ENCODE results near the gene ZNF366. TPM values are rescaled to one million over a fixed set of nuclear protein-coding genes. Genes with fewer than 3 reads are reported as not detected.

ZNF366 gene
- total RNA-seq, 2 experiments from 2014 or later = not detected

DNA sequence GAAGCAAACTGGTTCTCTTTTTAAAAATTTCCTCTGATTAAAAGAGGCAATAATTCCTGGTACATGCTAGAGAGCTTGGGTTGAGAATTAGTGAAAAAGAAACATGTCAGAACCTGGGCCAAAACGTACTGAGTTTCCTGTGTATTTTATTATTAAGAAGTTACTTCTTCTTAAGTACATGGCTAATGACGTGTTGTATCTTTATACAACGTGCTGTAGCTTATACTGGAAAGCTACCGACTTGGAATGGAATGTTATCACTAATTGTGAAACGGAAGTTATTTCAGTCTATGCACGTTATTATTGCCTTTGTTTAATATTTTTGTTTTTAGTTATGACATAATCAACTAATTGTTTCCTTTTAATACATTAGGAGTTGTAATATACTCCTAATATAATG lies 43.1 kb downstream of the ZNF366 start:
- no peaks in the 10 kb centered on the region for H3K36me3 Mint-ChIP-seq (ENCODE audit: low read depth)
- POLR2A ChIA-PET = no interaction called here
- H3K4me1 Mint-ChIP-seq = no peaks in the 10 kb centered on the region
- CTCF ChIA-PET = no interaction called here
- H3K27ac Mint-ChIP-seq = no peak overlapping the region
- H3K9me3 Mint-ChIP-seq = no peaks in the 10 kb centered on the region
- no peak for DNase-seq
- H3K4me3 Mint-ChIP-seq = no peak overlapping the region
- H3K27me3 Mint-ChIP-seq = peaks cover 4% of the 10 kb centered on the region

DNA sequence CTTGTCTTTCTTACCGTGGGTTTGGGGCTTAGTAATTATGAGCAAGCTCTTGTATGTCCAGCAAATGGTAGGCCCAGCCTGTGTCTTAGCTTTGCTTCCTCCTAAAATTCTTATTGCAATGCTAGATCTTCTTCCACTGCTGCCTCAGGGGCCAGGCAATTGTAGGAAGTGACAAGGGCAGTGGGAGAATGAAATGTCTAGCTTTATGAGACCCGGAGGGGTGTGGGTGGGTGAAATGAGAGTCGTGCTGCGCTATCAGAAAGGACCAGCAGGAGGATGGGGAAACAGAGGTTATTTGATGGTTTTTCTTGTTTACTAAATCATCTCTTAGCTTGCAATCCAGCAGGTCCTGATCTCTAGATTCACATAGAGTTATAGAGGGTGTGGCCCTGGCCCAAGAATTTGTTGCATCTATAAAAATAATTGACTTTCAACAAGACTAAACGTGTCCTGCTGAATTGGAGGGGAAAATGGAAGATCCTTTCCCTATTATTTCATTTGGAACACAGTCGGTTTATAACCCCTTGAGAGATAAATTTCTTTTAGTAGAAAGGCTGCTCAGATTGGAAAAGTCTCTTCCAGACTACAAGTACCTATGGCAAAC lies 43.7 kb downstream of the ZNF366 start:
- ChIA-PET POLR2A (no interaction called here), CTCF (no interaction called here)
- DNase-seq = no peak

DNA sequence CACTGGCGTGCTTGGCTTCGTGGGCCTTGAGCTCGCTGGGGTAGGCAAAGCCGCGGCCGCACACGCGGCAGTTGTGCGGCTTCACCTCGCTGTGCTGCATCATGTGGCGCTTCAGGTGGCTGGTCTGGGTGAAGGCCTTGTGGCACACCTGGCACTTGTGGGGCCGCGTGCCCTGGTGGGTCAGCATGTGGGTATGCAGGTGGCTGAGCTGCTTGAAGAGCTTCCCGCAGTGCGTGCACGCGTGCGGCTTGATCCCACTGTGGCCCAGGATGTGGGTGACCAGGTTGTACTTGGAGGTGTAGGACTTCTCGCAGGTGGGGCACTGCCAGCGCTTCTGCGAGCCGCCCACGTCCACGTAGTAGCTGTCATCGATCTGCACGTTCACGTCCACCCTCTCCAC lies 46.8 kb downstream of the ZNF366 start:
- Mint-ChIP-seq H3K27me3 (peaks cover 4% of the 10 kb centered on the region), H3K27ac (no peak overlapping the region), H3K36me3 (ENCODE audit: low read depth) (no peaks in the 10 kb centered on the region), H3K4me3 (no peak overlapping the region), H3K4me1 (no peaks in the 10 kb centered on the region), H3K9me3 (no peaks in the 10 kb centered on the region)
- CTCF ChIA-PET = no interaction called here
- no peak for DNase-seq
- POLR2A ChIA-PET = no interaction called here

More for the DNA sequence above, 43.7 kb downstream of the ZNF366 start:
- no peaks in the 10 kb centered on the region for H3K4me1 Mint-ChIP-seq
- no peaks in the 10 kb centered on the region for H3K36me3 Mint-ChIP-seq (ENCODE audit: low read depth)
- H3K9me3 Mint-ChIP-seq = no peaks in the 10 kb centered on the region
- no peak overlapping the region for H3K4me3 Mint-ChIP-seq
- peaks cover 2% of the 10 kb centered on the region for H3K27me3 Mint-ChIP-seq
- H3K27ac Mint-ChIP-seq = no peak overlapping the region

DNA sequence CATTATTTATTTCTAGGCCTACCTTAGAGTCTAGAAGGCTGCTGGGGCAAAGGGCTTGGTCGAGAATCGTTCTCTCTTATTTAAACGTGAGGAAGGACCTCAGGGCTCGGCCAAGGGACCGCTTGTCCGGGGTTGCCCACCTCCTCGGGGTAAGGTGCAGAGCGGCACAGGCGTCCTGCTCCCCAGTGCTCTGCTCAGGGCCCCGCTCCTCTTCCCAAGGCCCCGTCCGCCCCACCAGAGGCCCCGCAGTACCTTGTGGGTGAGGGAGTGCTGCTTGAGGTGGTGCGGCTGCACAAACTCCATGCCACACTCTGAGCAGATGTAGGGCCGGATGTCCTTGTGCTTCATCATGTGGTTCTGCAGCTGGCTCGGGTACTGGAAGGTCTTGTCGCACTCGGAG lies 47.3 kb downstream of the ZNF366 start:
- Mint-ChIP-seq H3K27ac (no peak overlapping the region), H3K4me3 (no peak overlapping the region), H3K4me1 (no peaks in the 10 kb centered on the region), H3K9me3 (no peaks in the 10 kb centered on the region), H3K36me3 (ENCODE audit: low read depth) (no peaks in the 10 kb centered on the region), H3K27me3 (peaks cover 2% of the 10 kb centered on the region)
- POLR2A ChIA-PET = no interaction called here
- DNase-seq = no peak
- CTCF ChIA-PET = no interaction called here

DNA sequence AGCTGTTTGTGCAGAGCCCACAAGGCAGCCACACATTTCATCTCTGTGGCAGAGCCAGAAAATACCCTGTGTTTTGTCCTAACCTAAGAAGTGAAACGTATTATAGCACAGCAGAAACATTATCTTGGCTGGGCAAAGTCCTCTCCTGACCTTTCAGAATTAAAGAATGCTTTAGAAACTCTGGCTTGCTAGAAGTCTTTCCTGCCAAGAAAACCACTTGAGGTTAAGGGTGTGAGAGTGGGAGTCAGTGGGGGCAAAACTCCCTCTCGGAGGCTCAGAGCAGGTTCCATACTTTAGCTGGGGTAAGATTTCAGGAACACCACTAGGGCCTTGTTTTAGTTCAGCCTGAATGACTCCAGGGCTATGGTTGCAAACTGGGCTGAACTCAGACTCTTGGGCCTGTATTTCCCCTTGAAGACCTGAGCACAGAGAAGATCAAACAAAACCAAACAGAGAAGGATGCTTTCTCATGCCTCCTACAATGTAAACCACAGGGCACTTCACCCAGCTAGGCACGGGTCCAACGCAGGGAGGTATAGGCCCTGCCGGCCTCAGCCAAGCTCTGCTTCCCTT lies 48.0 kb downstream of the ZNF366 start:
- CTCF ChIA-PET = no interaction called here
- POLR2A ChIA-PET = no interaction called here

DNA sequence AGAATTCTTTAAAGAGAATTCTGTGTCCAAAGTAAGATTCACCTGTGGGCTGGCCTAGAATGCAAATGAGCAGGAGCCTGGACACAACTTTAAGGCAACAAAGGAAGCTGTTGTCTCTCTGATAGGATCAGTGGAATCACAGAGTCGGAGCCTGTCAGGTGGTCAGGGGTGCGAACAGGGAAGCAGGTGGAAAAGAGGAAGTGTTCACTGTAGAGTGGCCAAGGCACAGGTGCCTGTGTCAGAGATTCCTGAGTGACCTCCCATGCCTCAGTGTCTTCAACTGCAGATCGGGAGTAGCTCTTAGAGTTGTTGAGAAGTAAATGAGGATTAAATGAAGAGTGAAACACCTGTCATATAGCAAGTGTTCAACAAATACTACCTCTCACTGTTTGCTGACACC lies 48.8 kb downstream of the ZNF366 start:
- CTCF ChIA-PET = interaction anchor here (0.6 kb wide), 1 partner anchor 111 kb away, joined by 3 read pairs; no protein-coding TSS in a partner anchor
- DNase-seq = no peak
- Mint-ChIP-seq H3K27ac (no peak overlapping the region), H3K9me3 (no peaks in the 10 kb centered on the region), H3K4me3 (no peak overlapping the region), H3K36me3 (ENCODE audit: low read depth) (no peaks in the 10 kb centered on the region), H3K4me1 (no peaks in the 10 kb centered on the region), H3K27me3 (peaks cover 2% of the 10 kb centered on the region)
- POLR2A ChIA-PET = no interaction called here

More for the DNA sequence above, 48.0 kb downstream of the ZNF366 start:
- no peak for DNase-seq
- Mint-ChIP-seq H3K27me3 (peaks cover 2% of the 10 kb centered on the region), H3K27ac (no peak overlapping the region), H3K36me3 (ENCODE audit: low read depth) (no peaks in the 10 kb centered on the region), H3K9me3 (no peaks in the 10 kb centered on the region), H3K4me3 (no peak overlapping the region), H3K4me1 (no peaks in the 10 kb centered on the region)

DNA sequence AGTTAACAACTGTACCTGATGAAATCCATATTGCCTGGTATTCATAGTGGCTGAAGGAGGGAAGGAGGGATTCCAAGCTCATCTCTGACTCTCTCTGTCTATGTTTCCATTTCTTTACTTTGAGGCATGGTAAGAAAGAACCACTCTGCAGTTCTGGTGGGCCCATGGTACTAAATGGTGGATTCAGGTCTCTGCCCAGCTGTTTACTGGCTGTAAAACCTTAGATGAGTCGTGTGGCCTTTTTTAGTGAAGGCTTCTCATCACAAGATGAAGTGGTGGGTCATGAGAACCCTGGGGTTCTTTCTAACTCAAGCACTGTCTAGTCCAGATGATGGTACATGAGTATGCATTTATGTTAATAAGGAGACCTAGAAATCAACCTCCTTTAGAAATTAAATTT lies 49.7 kb downstream of the ZNF366 start:
- H3K36me3 Mint-ChIP-seq (ENCODE audit: low read depth) = no peaks in the 10 kb centered on the region
- peaks cover 2% of the 10 kb centered on the region for H3K27me3 Mint-ChIP-seq
- ChIA-PET CTCF (no interaction called here), POLR2A (no interaction called here)
- no peak overlapping the region for H3K27ac Mint-ChIP-seq
- H3K4me1 Mint-ChIP-seq = no peaks in the 10 kb centered on the region
- no peak for DNase-seq
- H3K9me3 Mint-ChIP-seq = no peaks in the 10 kb centered on the region
- H3K4me3 Mint-ChIP-seq = no peak overlapping the region

DNA sequence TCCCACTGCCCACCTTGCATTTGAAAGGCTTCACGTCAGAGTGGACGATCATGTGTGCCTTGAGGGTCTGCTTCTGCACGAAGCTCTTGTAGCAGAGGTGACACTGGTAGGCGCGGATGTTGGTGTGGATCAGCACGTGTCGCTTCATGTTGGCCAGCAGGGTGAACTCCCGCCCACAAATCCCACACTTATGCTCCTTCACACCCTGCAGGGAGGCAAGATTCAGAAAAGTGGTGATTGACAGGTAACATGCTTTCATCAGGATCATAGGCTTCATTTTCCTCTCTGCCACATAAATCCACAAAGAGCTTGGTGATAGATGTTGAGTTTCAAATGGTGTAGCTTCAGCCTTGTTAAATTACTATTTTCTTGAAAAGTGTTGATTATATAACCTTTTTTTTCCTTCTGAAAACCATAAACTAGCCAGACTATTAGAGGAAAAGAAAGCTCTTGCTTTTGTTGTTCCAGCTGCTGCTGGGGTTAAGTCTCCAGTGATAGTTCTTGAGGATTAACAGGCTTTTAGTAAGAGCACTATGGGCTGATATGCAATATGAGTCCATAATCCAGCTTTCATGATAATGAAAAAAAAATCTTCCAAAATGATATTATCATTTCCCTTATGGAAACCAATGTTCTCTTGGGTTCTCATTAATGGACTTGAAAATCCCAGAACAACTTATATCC lies 50.7 kb downstream of the ZNF366 start:
- no peak overlapping the region for H3K4me3 Mint-ChIP-seq
- H3K27me3 Mint-ChIP-seq = peaks cover 2% of the 10 kb centered on the region
- H3K36me3 Mint-ChIP-seq (ENCODE audit: low read depth) = no peaks in the 10 kb centered on the region
- CTCF ChIA-PET = no interaction called here
- H3K4me1 Mint-ChIP-seq = no peaks in the 10 kb centered on the region
- DNase-seq = no peak
- no peak overlapping the region for H3K27ac Mint-ChIP-seq
- no peaks in the 10 kb centered on the region for H3K9me3 Mint-ChIP-seq
- POLR2A ChIA-PET = no interaction called here

DNA sequence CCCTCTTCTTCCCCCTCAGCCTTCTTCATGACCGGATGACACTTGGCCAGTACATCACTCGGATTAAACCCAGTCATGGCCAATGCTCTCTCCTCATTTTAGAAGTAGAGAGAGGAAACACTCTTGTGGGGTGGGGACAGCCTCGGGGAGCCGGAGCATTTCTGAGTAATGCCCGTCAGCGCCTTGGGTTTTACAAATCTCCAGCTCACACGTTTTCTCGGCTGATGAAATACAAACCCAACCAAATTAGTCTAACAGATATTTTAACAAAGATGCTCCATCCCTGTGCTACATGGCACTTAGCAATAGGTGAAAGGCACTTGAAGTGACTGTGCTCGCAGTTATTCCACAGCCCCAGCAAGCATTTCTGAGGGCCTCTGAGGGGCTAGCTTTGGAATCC lies 51.7 kb downstream of the ZNF366 start:
- no peaks in the 10 kb centered on the region for H3K9me3 Mint-ChIP-seq
- H3K4me3 Mint-ChIP-seq = no peak overlapping the region
- no peak for DNase-seq
- peaks cover 2% of the 10 kb centered on the region for H3K27me3 Mint-ChIP-seq
- no peaks in the 10 kb centered on the region for H3K36me3 Mint-ChIP-seq (ENCODE audit: low read depth)
- H3K4me1 Mint-ChIP-seq = no peaks in the 10 kb centered on the region
- CTCF ChIA-PET = interaction anchor here (0.9 kb wide), 1 partner anchor 17 kb away, joined by 3 read pairs; no protein-coding TSS in a partner anchor
- POLR2A ChIA-PET = interaction anchor here (0.6 kb wide), 1 partner anchor 109 kb away, joined by 3 read pairs; no protein-coding TSS in a partner anchor
- no peak overlapping the region for H3K27ac Mint-ChIP-seq

DNA sequence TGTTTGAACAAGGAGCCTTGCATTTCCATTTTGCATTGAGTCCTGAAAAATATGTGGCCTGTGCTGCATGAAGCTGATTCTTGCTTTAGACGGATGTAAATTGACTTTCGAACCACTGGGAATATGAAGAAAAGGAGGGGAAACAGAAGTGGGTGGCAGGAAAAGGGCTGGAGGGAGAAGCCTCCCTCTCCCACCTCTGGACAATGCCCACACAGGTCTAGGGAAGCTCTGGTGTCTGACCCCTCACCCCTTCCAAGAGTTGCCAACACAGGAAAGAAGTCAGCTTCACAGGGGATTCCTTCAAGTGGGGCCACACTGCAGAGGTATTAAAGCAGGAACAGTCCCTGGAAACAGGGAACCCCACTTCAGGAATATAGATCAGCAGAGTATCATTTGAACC lies 52.2 kb downstream of the ZNF366 start:
- ChIA-PET POLR2A (no interaction called here), CTCF (interaction anchor here (0.9 kb wide), 1 partner anchor 16 kb away, joined by 3 read pairs; no protein-coding TSS in a partner anchor)
- Mint-ChIP-seq H3K9me3 (no peaks in the 10 kb centered on the region), H3K27me3 (peaks cover 2% of the 10 kb centered on the region), H3K27ac (no peak overlapping the region), H3K36me3 (ENCODE audit: low read depth) (no peaks in the 10 kb centered on the region), H3K4me1 (no peaks in the 10 kb centered on the region), H3K4me3 (no peak overlapping the region)
- DNase-seq = no peak

DNA sequence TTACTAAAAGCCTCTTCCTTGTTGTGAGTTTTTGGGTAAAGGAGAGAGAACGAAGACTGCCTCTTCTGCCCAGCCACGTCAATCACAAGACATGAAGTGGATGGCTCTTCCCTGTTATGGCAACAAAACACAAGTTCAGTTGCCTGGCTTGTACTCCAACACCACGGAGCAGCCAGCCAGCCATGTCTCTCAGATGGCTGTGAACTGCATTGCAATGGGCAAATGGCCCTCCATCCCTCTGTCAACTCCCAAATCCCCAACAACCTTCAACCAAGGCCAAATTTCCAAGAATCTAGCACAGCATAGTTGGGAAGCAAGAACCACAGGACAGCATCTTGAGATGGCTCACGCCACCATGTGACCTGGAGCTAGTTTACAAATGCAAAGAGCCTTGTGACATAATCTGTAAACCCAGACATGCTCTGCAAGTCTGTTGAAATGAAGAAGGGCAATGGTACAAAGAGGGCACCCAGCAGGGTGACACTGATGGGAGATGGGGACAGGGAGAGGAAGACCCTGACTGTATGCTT lies 53.9 kb downstream of the ZNF366 start:
- H3K27ac Mint-ChIP-seq = no peak overlapping the region
- CTCF ChIA-PET = no interaction called here
- no peak for DNase-seq
- H3K36me3 Mint-ChIP-seq (ENCODE audit: low read depth) = no peaks in the 10 kb centered on the region
- POLR2A ChIA-PET = no interaction called here
- H3K4me1 Mint-ChIP-seq = no peaks in the 10 kb centered on the region
- H3K9me3 Mint-ChIP-seq = no peaks in the 10 kb centered on the region
- no peak overlapping the region for H3K4me3 Mint-ChIP-seq
- H3K27me3 Mint-ChIP-seq = peaks cover 2% of the 10 kb centered on the region

DNA sequence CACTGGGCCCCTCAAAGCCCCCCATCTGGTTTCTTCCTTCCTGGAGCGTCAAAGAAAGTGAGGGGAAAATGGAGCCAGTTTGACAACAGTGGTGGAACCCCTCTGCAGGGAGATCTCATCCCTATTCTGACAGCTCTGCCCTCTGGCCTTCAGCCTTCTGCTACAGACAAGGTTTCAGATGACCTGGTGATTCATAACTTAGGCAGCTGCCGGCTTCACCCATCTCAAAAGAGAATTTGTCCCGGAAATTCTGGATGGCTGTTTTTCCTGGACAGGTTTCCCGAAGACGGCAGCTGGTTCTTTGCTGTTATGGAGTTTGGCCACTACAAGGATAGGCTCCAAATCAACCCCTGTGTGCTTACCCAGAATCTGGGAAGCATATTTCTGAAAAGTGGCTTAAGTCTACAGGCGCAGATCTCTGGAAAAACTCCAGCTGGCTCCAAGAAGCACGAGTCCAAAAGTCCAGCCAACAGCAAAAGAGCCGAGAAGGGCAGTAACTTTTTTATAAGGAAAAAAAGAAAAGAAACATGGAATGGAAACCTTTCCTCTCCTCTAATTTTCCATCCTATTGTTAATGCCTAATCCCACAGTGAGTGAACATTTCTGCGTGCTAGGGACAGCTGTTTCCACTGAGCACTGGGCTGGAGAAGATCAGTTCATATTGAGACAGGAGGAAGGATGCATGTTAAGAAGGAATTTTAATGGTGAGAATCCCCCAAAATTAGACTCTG lies 54.5 kb downstream of the ZNF366 start:
- no peak for DNase-seq
- H3K4me3 Mint-ChIP-seq = no peak overlapping the region
- no peaks in the 10 kb centered on the region for H3K36me3 Mint-ChIP-seq (ENCODE audit: low read depth)
- CTCF ChIA-PET = no interaction called here
- no peaks in the 10 kb centered on the region for H3K4me1 Mint-ChIP-seq
- POLR2A ChIA-PET = no interaction called here
- no peaks in the 10 kb centered on the region for H3K9me3 Mint-ChIP-seq
- peaks cover 2% of the 10 kb centered on the region for H3K27me3 Mint-ChIP-seq
- H3K27ac Mint-ChIP-seq = no peak overlapping the region

Data from activated CD4-positive, alpha-beta T cell treated with anti-CD3 and anti-CD28 coated beads, Interleukin-2, amount 10 ng/mL, durations not matched to agents 7 days and 5 days (primary cell).